Activated CD4-positive, alpha-beta T cell treated with anti-CD3 and anti-CD28 coated beads for 36 hours (primary cell): ENCODE measurements around the gene ANKH. TPM values are rescaled to one million over a fixed set of nuclear protein-coding genes. Genes with fewer than 3 reads are reported as not detected.

Experiments
- ATAC-seq: fragments of 200-7000 bp; cut with Tn5 transposase; one replicate; pipeline ENCODE4 v1.10.0; 2021; ENCODE audit warnings: mild to moderate bottlenecking, moderate library complexity
- CTCF ChIA-PET: fragments of 350-600 bp; sonication (Branson Sonifier 250); formaldehyde crosslinking; loops from one replicate; lab custom pipeline; 2021; ENCODE audit warnings: antibody characterized with exemption; lab: Charles Lee
- POLR2A ChIA-PET: fragments of 350-600 bp; sonication (Branson Sonifier 250); formaldehyde crosslinking; loops from one replicate; lab custom pipeline; 2021; ENCODE audit warnings: antibody characterized with exemption, inconsistent platforms; lab: Charles Lee
- DNase-seq: peaks from one replicate; pipeline ENCODE4 v3.0.0-alpha.2; 2020
- H3K27ac Mint-ChIP-seq: one replicate; pipeline ENCODE4 v1.8.0; 2021; ENCODE audit warnings: mixed read lengths
- H3K27me3 Mint-ChIP-seq: one replicate; pipeline ENCODE4 v1.8.0; 2021; ENCODE audit warnings: mixed read lengths
- H3K36me3 Mint-ChIP-seq: one replicate; pipeline ENCODE4 v1.8.0; 2021; ENCODE audit warnings: low read depth, mixed read lengths
- H3K4me1 Mint-ChIP-seq: one replicate; pipeline ENCODE4 v1.8.0; 2021; ENCODE audit warnings: mixed read lengths
- H3K4me3 Mint-ChIP-seq: one replicate; pipeline ENCODE4 v1.8.0; 2021; ENCODE audit warnings: mild to moderate bottlenecking, moderate library complexity, mixed read lengths
- H3K9me3 Mint-ChIP-seq: one replicate; pipeline ENCODE4 v1.8.0; 2021; ENCODE audit warnings: low read depth, mixed read lengths
- intact Hi-C, 2 experiments: fragments of 100-400 bp; cut with DNase I in 1 of 2; cut with micrococcal nuclease in 1 of 2; formaldehyde crosslinking; loops; one replicate each; pipeline versions ENCODE4 v1.14.2 to v1.15.1; 2022 to 2024; cut with DNase I, micrococcal nuclease
- total RNA-seq, 2 experiments: library from RNA; stranded (reverse); gene quantifications; one replicate each; pipeline ENCODE4 v1.2.3, GENCODE V29; 2021

The ANKH gene
- total RNA-seq, 2 experiments from 2014 or later: 72.8 to 76.4 TPM

DNA sequence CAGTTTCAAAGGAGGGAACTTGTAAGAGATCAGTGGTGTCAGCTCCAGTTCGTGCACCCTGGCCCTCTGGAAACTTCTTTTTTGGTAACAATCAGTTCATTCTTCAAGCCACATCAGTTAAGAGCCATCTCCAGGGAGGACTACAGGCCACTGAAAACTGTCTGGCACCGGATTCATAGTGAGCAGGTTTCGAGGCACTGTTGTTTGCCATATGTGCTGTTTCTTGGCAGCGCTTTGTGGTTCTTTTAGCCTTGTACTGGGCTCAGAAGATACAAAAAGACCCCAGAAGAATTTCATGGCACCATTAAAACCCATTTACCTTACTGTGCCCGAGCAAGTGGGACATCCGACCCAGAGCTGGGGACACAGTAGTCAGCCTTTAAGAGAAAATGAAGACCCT is 138.6 kb downstream of the ANKH start:
- Mint-ChIP-seq H3K27ac (no peak overlapping the region), H3K9me3 (no peaks in the 10 kb centered on the region), H3K4me3 (no peak overlapping the region), H3K27me3 (no peaks in the 10 kb centered on the region), H3K36me3 (peaks cover 3% of the 10 kb centered on the region), H3K4me1 (peaks cover 2% of the 10 kb centered on the region)
- intact Hi-C loops: no loop called here
- DNase-seq: no peak
- CTCF ChIA-PET: interaction anchor here (0.5 to 3.1 kb wide), 8 partner anchors 9 to 273 kb away, joined by 3 to 13 read pairs (median 3); no protein-coding TSS in a partner anchor
- no peak for ATAC-seq
- POLR2A ChIA-PET: no interaction called here

DNA sequence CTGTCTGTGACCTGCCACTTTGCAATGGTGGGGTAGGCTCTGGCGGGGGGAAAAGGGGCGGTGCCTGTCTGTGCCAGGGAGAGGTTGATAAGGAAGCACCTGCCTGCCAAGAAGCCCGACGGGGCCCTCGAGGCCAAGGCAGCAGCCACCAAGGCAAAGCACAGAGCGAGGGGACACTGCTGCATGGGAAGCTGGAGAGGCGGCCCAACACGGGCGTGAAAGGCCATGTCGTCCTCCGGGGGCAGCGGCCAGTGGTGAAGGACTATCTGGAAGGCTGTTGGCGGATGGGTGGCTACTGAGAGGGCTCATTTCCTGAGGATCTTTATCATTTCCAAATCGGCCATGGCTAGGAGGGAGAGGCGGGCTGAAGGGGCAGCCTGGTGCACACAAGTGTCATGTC is 140.7 kb downstream of the ANKH start:
- no peak overlapping the region for H3K27ac Mint-ChIP-seq
- H3K4me3 Mint-ChIP-seq: no peak overlapping the region
- peaks cover 9% of the 10 kb centered on the region for H3K36me3 Mint-ChIP-seq

GRCh38 chr5:14730466-14730865 is 141.1 kb downstream of the ANKH start:
- Mint-ChIP-seq H3K9me3 (no peaks in the 10 kb centered on the region), H3K36me3 (peaks cover 10% of the 10 kb centered on the region), H3K27ac (no peak overlapping the region), H3K4me1 (peaks cover 3% of the 10 kb centered on the region), H3K27me3 (no peaks in the 10 kb centered on the region), H3K4me3 (no peak overlapping the region)
- CTCF ChIA-PET: no interaction called here
- intact Hi-C loops: no loop called here
- POLR2A ChIA-PET: no interaction called here
- DNase-seq: no peak
- no peak for ATAC-seq

More for the DNA sequence above, 140.7 kb downstream of the ANKH start:
- no peak for DNase-seq
- ATAC-seq: no peak
- CTCF ChIA-PET: interaction anchor here (1.4 to 3.1 kb wide), 2 partner anchors 36 to 273 kb away, joined by 4 to 13 read pairs; no protein-coding TSS in a partner anchor
- Mint-ChIP-seq H3K4me1 (peaks cover 3% of the 10 kb centered on the region), H3K27me3 (no peaks in the 10 kb centered on the region), H3K9me3 (no peaks in the 10 kb centered on the region)
- POLR2A ChIA-PET: no interaction called here
- intact Hi-C loops: no loop called here

GRCh38 chr5:14729448-14730385 is 141.9 kb downstream of the ANKH start:
- peaks cover 18% of the 10 kb centered on the region for H3K36me3 Mint-ChIP-seq
- DNase-seq (no peak), ATAC-seq (no peak)
- H3K4me3 Mint-ChIP-seq: no peak overlapping the region
- H3K9me3 Mint-ChIP-seq: no peaks in the 10 kb centered on the region
- intact Hi-C loops: loop anchor here (5.0 kb wide), 2 partner anchors 78 to 218 kb away; no protein-coding TSS in a partner anchor
- H3K27ac Mint-ChIP-seq: no peak overlapping the region
- no peaks in the 10 kb centered on the region for H3K27me3 Mint-ChIP-seq
- ChIA-PET CTCF (interaction anchor here (1.0 kb wide), 1 partner anchor 149 kb away, joined by 3 read pairs; no protein-coding TSS in a partner anchor), POLR2A (no interaction called here)
- H3K4me1 Mint-ChIP-seq: peaks cover 3% of the 10 kb centered on the region

DNA sequence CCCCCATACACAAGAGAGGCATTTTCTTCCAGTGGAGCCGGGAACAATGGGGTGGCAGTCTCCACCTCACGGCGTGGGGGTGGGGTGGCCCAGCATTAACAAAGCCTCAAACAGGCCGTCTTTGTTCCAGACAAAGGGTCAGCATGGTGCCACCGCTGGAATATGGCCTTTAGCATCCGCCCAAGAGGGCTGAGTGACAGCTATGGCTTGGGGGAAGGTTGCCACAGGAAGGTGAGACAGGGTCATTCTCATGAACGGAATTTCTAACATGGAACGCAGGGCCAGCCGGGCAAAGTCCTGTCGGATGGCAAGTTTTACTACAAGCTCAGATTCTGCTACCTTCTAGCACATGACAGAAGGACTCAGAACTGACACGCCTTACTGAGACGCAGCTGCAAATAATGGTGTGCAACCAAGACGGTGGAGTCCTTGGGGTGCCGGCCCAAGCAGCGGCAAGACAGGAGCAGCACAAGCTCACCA is 143.1 kb downstream of the ANKH start:
- ChIA-PET CTCF (interaction anchor here (0.5 to 5.5 kb wide), 16 partner anchors 13 to 287 kb away, joined by 3 to 85 read pairs (median 5); no protein-coding TSS in a partner anchor), POLR2A (no interaction called here)
- Mint-ChIP-seq H3K27ac (no peak overlapping the region), H3K4me3 (no peak overlapping the region), H3K36me3 (peaks cover 28% of the 10 kb centered on the region), H3K9me3 (peaks cover 2% of the 10 kb centered on the region), H3K4me1 (peaks cover 8% of the 10 kb centered on the region), H3K27me3 (no peaks in the 10 kb centered on the region)
- DNase-seq: no peak
- no peak for ATAC-seq
- intact Hi-C loops: loop anchor here (5.0 kb wide), 2 partner anchors 79 to 219 kb away; no protein-coding TSS in a partner anchor

GRCh38 chr5:14727928-14728458 is 143.6 kb downstream of the ANKH start:
- CTCF ChIA-PET: interaction anchor here (0.5 to 5.5 kb wide), 25 partner anchors 11 to 287 kb away, joined by 3 to 85 read pairs (median 5); no protein-coding TSS in a partner anchor
- intact Hi-C loops: loop anchor here (1.0 to 5.0 kb wide), 5 partner anchors 79 to 286 kb away; partner anchors contain the start of gene ANKH (in 2 of the 2)
- peaks cover 28% of the 10 kb centered on the region for H3K36me3 Mint-ChIP-seq
- DNase-seq (no peak), ATAC-seq (no peak)
- no peaks in the 10 kb centered on the region for H3K27me3 Mint-ChIP-seq
- no peak overlapping the region for H3K27ac Mint-ChIP-seq
- H3K4me1 Mint-ChIP-seq: peaks cover 10% of the 10 kb centered on the region
- H3K9me3 Mint-ChIP-seq: peaks cover 2% of the 10 kb centered on the region
- no peak overlapping the region for H3K4me3 Mint-ChIP-seq
- POLR2A ChIA-PET: no interaction called here

GRCh38 chr5:14727428-14727865 is 144.1 kb downstream of the ANKH start:
- H3K27me3 Mint-ChIP-seq: no peaks in the 10 kb centered on the region
- intact Hi-C loops: loop anchor here (1.0 to 5.0 kb wide), 5 partner anchors 80 to 287 kb away; partner anchors contain the start of gene ANKH (in 2 of the 2)
- peaks cover 15% of the 10 kb centered on the region for H3K4me1 Mint-ChIP-seq
- no peak overlapping the region for H3K27ac Mint-ChIP-seq
- peaks cover 2% of the 10 kb centered on the region for H3K9me3 Mint-ChIP-seq
- DNase-seq (peak; percentile 87), ATAC-seq (peak; percentile 51)
- peaks cover 33% of the 10 kb centered on the region for H3K36me3 Mint-ChIP-seq
- ChIA-PET POLR2A (no interaction called here), CTCF (interaction anchor here (0.6 to 5.5 kb wide), 32 partner anchors 10 to 288 kb away, joined by 3 to 85 read pairs (median 5); no protein-coding TSS in a partner anchor)
- H3K4me3 Mint-ChIP-seq: no peak overlapping the region

DNA sequence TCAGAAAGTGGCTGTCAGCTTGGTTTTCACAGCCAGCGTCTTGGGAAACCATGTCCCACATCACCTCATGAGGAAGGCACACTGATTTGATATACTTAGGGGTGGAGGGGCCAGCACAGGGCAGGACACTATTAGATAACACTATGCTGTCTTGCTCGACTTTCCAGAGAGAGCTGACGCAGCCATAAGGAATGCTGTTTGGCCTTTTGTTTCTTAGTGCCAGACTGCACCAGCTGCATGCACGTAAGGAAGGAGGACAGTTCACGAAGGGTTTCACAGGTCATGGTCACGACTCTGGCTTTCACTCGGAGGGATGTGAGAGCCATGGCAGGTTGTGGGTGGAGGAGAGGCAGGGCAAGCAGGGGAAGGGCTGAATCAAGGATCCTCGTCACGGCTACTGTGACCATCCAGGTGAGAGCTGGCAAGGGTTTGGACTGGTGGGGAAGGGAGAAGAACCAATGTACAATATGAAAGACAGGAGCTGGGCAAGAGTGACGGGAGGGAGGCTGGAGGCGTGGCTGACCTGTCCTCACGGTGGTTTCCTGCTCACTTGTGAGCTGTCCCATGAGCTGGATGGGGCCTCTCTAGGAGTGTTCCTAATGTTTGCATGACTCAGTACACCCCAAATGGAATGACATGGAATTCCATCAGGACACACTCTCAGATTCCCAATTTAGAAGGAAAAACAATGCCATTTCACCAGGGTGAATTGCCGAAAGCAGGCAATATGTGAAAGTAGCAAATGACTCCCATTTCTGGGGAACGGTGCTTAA is 145.3 kb downstream of the ANKH start:
- POLR2A ChIA-PET: no interaction called here
- peaks cover 15% of the 10 kb centered on the region for H3K4me1 Mint-ChIP-seq
- CTCF ChIA-PET: interaction anchor here (0.6 to 5.5 kb wide), 25 partner anchors 9 to 1675 kb away, joined by 3 to 85 read pairs (median 4); no protein-coding TSS in a partner anchor
- peaks cover 40% of the 10 kb centered on the region for H3K36me3 Mint-ChIP-seq
- H3K27ac Mint-ChIP-seq: no peak overlapping the region
- H3K27me3 Mint-ChIP-seq: no peaks in the 10 kb centered on the region
- H3K4me3 Mint-ChIP-seq: no peak overlapping the region
- no peak for DNase-seq
- no peak for ATAC-seq
- intact Hi-C loops: loop anchor here (5.0 kb wide), 2 partner anchors 81 to 221 kb away; no protein-coding TSS in a partner anchor
- peaks cover 2% of the 10 kb centered on the region for H3K9me3 Mint-ChIP-seq

- CTCF ChIA-PET: interaction anchor here (0.5 to 5.5 kb wide), 11 partner anchors 8 to 293 kb away, joined by 3 to 85 read pairs (median 4); no protein-coding TSS in a partner anchor
- ATAC-seq (no peak), DNase-seq (no peak)
- no peak overlapping the region for H3K27ac Mint-ChIP-seq
- intact Hi-C loops: loop anchor here (5.0 kb wide), 3 partner anchors 83 to 307 kb away; no protein-coding TSS in a partner anchor
- no peaks in the 10 kb centered on the region for H3K27me3 Mint-ChIP-seq
- H3K4me1 Mint-ChIP-seq: peaks cover 24% of the 10 kb centered on the region
- POLR2A ChIA-PET: no interaction called here
- no peak overlapping the region for H3K4me3 Mint-ChIP-seq
- peaks cover 43% of the 10 kb centered on the region for H3K36me3 Mint-ChIP-seq
- peaks cover 2% of the 10 kb centered on the region for H3K9me3 Mint-ChIP-seq
Observed at GRCh38 chr5:14724633-14725032, 146.9 kb downstream of the ANKH start.

DNA sequence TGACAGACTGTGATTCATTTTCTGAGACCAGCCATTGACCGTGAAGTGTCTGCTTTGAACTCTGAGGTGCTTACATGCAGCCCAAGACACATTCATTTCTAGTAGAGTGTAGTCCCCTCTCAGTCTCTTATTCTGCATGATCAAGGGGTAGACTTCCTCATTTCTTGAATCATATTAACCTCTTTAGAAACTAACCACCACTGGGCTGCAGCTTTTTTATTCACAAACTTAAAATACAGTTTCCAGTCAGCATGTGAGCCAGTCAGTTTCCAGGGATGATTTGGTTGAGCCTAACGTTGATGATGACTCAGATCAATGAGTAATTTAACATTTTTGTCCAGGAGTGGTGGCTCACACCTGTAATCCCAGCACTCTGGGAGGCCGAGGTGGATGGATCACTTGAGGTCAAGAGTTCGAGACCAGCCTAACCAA is 147.9 kb downstream of the ANKH start:
- Mint-ChIP-seq H3K36me3 (peaks cover 50% of the 10 kb centered on the region), H3K27ac (no peak overlapping the region), H3K9me3 (peaks cover 2% of the 10 kb centered on the region), H3K4me3 (no peak overlapping the region), H3K4me1 (peaks cover 32% of the 10 kb centered on the region), H3K27me3 (no peaks in the 10 kb centered on the region)
- peak; percentile 86 for ATAC-seq
- DNase-seq: peak; percentile 43
- ChIA-PET POLR2A (no interaction called here), CTCF (interaction anchor here (0.7 to 5.5 kb wide), 3 partner anchors 236 to 292 kb away, joined by 3 to 85 read pairs (median 31); no protein-coding TSS in a partner anchor)
- intact Hi-C loops: loop anchor here (1.0 to 5.0 kb wide), 3 partner anchors 17 to 306 kb away; no protein-coding TSS in a partner anchor
